GM12878 (cell line): ENCODE measurements around the gene TPRN. TPM values are rescaled to one million over a fixed set of nuclear protein-coding genes. Genes with fewer than 3 reads are reported as not detected.
"Not testable (repeated sequence)": the region's sequence is repeated elsewhere in the genome, so short reads cannot be mapped to it uniquely, and the experiment has no call there.

Experiments
- ATAC-seq: fragments of 200-7000 bp; cut with Tn5 transposase; 3 replicates; pipeline ENCODE4 v1.9.1; 2020; ENCODE audit warnings: mild to moderate bottlenecking, moderate library complexity
- BruUV-seq: library from RNA; stranded (reverse); fragments of 400-500 nt; replicated peaks from 2 replicates; lab custom pipeline; 2021; lab: Mats Ljungman, UMichigan
- CTCF ChIA-PET: fragments of 300-600 bp; sonication (Branson Sonifier 250); formaldehyde crosslinking; extraction: SDS; loops from one replicate; lab custom pipeline; 2021; ENCODE audit warnings: inconsistent platforms; lab: Yijun Ruan, JAX
- POLR2A ChIA-PET: fragments of 350-600 bp; formaldehyde crosslinking; extraction: SDS; loops from one replicate; lab custom pipeline; 2021; ENCODE audit warnings: inconsistent platforms; lab: Charles Lee
- RAD21 ChIA-PET: fragments of 300-600 bp; sonication (Branson Sonifier 250); formaldehyde crosslinking; loops from one replicate; lab custom pipeline; 2023; ENCODE audit warnings: antibody characterized with exemption; ENCODE audit not compliant: unreplicated experiment; lab: Charles Lee
- SMC1A ChIA-PET: fragments of 300-600 bp; sonication (Branson Sonifier 250); formaldehyde crosslinking; loops from one replicate; lab custom pipeline; 2023; ENCODE audit not compliant: unreplicated experiment, uncharacterized antibody; lab: Charles Lee
- DNase-seq: peaks from one replicate; pipeline ENCODE4 v3.0.0-alpha.2; 2011; ENCODE audit warnings: low read depth, low spot score
- FAIRE-seq: peaks from 3 replicates; lab custom pipeline; 2011; peaks lifted over from hg19 to GRCh38; lab: Jason Lieb, UNC
- H2AFZ ChIP-seq: 2 replicates; pipeline ENCODE4 v1.6.0; 2011; ENCODE audit warnings: low read depth, low read length, control low read depth; ENCODE audit not compliant: control insufficient read depth
- H3K27ac ChIP-seq: 2 replicates; pipeline ENCODE4 v1.5.1; 2011; ENCODE audit warnings: control low read depth; ENCODE audit not compliant: control insufficient read depth, insufficient read depth
- H3K27me3 ChIP-seq, 2 experiments: replicated peaks in 1 of 2; 2 replicates each; pipeline versions ENCODE4 v1.6.0 to v1.6.1; 2011; ENCODE audit warnings: low read length in 1 of 2; ENCODE audit not compliant: control insufficient read depth in 2 of 2, insufficient read depth in 2 of 2
- H3K36me3 ChIP-seq, 2 experiments: 2 replicates each; pipeline ENCODE4 v1.5.1; 2011; ENCODE audit warnings: low read length in 1 of 2; ENCODE audit not compliant: control insufficient read depth in 2 of 2, insufficient read depth in 2 of 2
- H3K4me1 ChIP-seq: 2 replicates; pipeline ENCODE4 v1.6.1; 2011; ENCODE audit warnings: mild to moderate bottlenecking, low read length, moderate library complexity, mixed read lengths; ENCODE audit not compliant: control insufficient read depth, insufficient read depth
- H3K4me2 ChIP-seq: 2 replicates; pipeline ENCODE4 v1.6.0; 2011; ENCODE audit warnings: control low read depth; ENCODE audit not compliant: control insufficient read depth, insufficient read depth
- H3K4me3 ChIP-seq: fragments of 200-600 bp; sonication (generic); 2 replicates; pipeline ENCODE4 v1.5.1; 2016
- H3K79me2 ChIP-seq: 2 replicates; pipeline ENCODE4 v1.6.0; 2011; ENCODE audit warnings: low read length; ENCODE audit not compliant: control insufficient read depth, insufficient read depth
- H3K9ac ChIP-seq: 2 replicates; pipeline ENCODE4 v1.8.0; 2011; ENCODE audit warnings: low read length, control low read depth, mixed read lengths; ENCODE audit not compliant: control insufficient read depth, insufficient read depth
- H3K9me3 ChIP-seq: replicated peaks from 3 replicates; pipeline ENCODE4 v1.5.1; 2011; ENCODE audit warnings: mild to moderate bottlenecking, low read length; ENCODE audit not compliant: control insufficient read depth, insufficient read depth
- H4K20me1 ChIP-seq: 2 replicates; pipeline ENCODE4 v1.6.0; 2011; ENCODE audit not compliant: control insufficient read depth, insufficient read depth
- CHD1 ChIP-seq: IDR thresholded peaks from 2 replicates; pipeline ENCODE4 v1.6.1; 2012; ENCODE audit warnings: low read depth, low read length, improper control_type of control experiment
- MTA2 ChIP-seq: fragments of 450-650 bp; IDR thresholded peaks from 2 replicates; pipeline ENCODE4 v1.6.1; 2016; ENCODE audit warnings: low read depth, mild to moderate bottlenecking, moderate library complexity
- NR2F1 ChIP-seq: fragments of 450-650 bp; conservative IDR thresholded peaks from 2 replicates; pipeline ENCODE4 v1.6.1; 2017; ENCODE audit warnings: mild to moderate bottlenecking
- POLR2AphosphoS5 ChIP-seq: IDR thresholded peaks from 2 replicates; pipeline ENCODE4 v1.6.1; 2011; ENCODE audit warnings: mild to moderate bottlenecking, low read length, inconsistent platforms
- RBBP5 ChIP-seq: fragments of 200-600 bp; sonication (generic); conservative IDR thresholded peaks from 2 replicates; pipeline ENCODE4 v1.6.1; 2016
- SMAD5 ChIP-seq: IDR thresholded peaks from 2 replicates; pipeline ENCODE4 v1.6.1; 2016; ENCODE audit warnings: antibody characterized with exemption, low read depth
- STAT1 ChIP-seq: fragments of 450-650 bp; conservative IDR thresholded peaks from 2 replicates; pipeline ENCODE4 v1.6.1; 2014; ENCODE audit warnings: antibody characterized with exemption, mild to moderate bottlenecking
- TBL1XR1 ChIP-seq: IDR thresholded peaks from 2 replicates; pipeline ENCODE4 v1.6.1; 2012; ENCODE audit warnings: low read depth, low read length, improper control_type of control experiment
- ZNF24 ChIP-seq: fragments of 450-650 bp; IDR thresholded peaks from 2 replicates; pipeline ENCODE4 v1.6.1; 2017; ENCODE audit warnings: antibody characterized with exemption, mild to moderate bottlenecking
- WGBS: methylation state at CpG from one replicate; pipeline ENCODE4 v1.1.6; 2016; ENCODE audit warnings: low lambda C conversion rate; ENCODE audit not compliant: insufficient replicate concordance, insufficient coverage; ENCODE audit errors: missing lambda C conversion rate; 5-methylcytosine and 5-hydroxymethylcytosine counted together
- in situ Hi-C: fragments of 300-500 bp; cut with MboI; formaldehyde crosslinking; loops from 9 replicates; pipeline ENCODE4 v1.14.3; 2018; ENCODE audit warnings: mixed read lengths
- intact Hi-C: fragments of 100-400 bp; cut with micrococcal nuclease; formaldehyde crosslinking; loops from one replicate; pipeline ENCODE4 v1.14.2; 2022; ENCODE audit not compliant: unreplicated experiment
- polyA plus RNA-seq, 11 experiments: library from polyadenylated mRNA; depleted of rRNA in 4 of 11; unstranded in 6 of 11; stranded (reverse) in 5 of 11; fragments of >200 nt; fragmentation: Nextera tagmentation in 4 of 11; fragmentation: Illumina TruSeq in 1 of 11; extraction: Ambion mirVana in 4 of 11; extraction: Trizol in 1 of 11; gene quantifications; 1 replicate in 1 of 11; 2 replicates in 10 of 11; pipeline versions ENCODE4 v1.2.1 to v1.2.3, GENCODE V29; 2011 to 2016; ENCODE audit warnings: inconsistent platforms in 2 of 11, missing spikeins in 2 of 11, low read depth in 1 of 11
- total RNA-seq, 4 experiments: library from RNA; depleted of rRNA in 3 of 4; stranded (reverse); fragments of >200 nt in 3 of 4; fragmentation: Illumina TruSeq in 1 of 4; extraction: Trizol in 1 of 4; gene quantifications; 2 replicates each; pipeline versions ENCODE4 v1.2.1 to v1.2.3, GENCODE V29; 2013 to 2021
- TF ChIP-seq, protein P1 (sequence below): IDR thresholded peaks from 2 replicates; pipeline ENCODE4 v1.6.1; 2011; ENCODE audit warnings: low read depth, mild to moderate bottlenecking, low read length, moderate library complexity, borderline replicate concordance; ENCODE audit errors: extremely low read depth
- TF ChIP-seq, protein P2 (sequence below): fragments of 450-650 bp; IDR thresholded peaks from 2 replicates; pipeline ENCODE4 v1.6.1; 2016; ENCODE audit warnings: mild to moderate bottlenecking

Gene TPRN
- total and polyA plus RNA-seq, 10 of the 15 experiments (the other 5 are each of a cell fraction or from before 2014, with no cell fraction given) = 0.18 to 19.5 (median 3.1) TPM

DNA sequence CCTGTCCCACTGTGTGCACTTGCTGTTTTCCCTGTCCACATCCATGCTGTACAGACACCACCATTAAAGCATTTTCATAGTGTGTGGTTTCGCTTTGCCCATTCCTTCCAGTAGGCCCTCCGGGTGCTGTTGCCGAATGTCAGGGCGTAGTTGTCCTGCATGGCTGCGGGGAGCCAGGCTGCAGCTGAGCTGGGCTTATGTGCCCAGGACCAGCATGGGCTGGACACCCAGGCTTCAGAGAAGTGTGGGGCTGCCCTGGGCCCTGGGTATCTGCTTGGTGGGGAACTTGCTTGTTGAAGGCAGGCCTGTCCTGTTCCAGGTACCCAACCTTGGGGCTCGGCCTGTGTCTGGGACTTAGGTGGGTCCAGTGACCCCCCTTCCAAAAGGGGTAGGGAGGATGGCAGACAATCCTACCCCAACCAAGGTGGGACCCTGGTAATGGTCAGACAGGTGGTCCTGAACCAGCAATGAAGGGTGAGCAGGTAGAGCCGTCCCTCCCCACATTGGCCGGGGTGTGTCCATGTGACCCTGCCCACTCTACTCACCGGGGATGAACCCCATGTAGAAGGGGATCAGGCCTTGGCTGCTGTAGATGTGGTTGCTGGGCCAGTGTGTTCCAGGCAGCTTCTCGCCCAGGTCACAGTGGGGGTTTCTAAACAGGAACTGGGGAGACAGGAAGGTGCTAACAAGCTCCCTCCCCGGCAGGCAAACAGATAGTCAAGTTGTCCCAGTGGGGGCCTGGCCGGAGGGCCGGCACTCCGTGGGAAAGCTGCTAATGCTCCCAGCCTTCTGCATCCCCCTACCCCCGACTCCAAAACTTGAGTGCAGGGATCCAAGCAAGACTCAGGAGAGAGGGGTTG lies 43.3 kb upstream of the TPRN start (continued):
- TF ChIP-seq, protein P1, sequence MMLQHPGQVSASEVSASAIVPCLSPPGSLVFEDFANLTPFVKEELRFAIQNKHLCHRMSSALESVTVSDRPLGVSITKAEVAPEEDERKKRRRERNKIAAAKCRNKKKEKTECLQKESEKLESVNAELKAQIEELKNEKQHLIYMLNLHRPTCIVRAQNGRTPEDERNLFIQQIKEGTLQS = no peak
- TF ChIP-seq TBL1XR1 = no peak
- no peak for TF ChIP-seq RBBP5
- no peak for TF ChIP-seq MTA2
- TF ChIP-seq SMAD5 = peak; percentile 55; the same call in 1 of the 2 replicates
- peak; percentile 74 for TF ChIP-seq POLR2AphosphoS5
- TF ChIP-seq STAT1 = no peak
- no peak for TF ChIP-seq ZNF24
- TF ChIP-seq CHD1 = no peak
- no peak for TF ChIP-seq NR2F1
- TF ChIP-seq, protein P2, sequence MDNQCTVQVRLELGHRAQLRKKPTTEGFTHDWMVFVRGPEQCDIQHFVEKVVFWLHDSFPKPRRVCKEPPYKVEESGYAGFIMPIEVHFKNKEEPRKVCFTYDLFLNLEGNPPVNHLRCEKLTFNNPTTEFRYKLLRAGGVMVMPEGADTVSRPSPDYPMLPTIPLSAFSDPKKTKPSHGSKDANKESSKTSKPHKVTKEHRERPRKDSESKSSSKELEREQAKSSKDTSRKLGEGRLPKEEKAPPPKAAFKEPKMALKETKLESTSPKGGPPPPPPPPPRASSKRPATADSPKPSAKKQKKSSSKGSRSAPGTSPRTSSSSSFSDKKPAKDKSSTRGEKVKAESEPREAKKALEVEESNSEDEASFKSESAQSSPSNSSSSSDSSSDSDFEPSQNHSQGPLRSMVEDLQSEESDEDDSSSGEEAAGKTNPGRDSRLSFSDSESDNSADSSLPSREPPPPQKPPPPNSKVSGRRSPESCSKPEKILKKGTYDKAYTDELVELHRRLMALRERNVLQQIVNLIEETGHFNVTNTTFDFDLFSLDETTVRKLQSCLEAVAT = no peak

DNA sequence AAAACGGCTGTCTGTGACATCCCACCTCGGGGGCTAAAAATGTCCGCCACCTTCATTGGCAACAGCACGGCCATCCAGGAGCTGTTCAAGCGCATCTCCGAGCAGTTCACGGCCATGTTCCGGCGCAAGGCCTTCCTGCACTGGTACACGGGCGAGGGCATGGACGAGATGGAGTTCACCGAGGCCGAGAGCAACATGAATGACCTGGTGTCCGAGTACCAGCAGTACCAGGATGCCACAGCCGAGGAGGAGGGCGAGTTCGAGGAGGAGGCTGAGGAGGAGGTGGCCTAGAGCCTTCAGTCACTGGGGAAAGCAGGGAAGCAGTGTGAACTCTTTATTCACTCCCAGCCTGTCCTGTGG lies 42.7 kb upstream of the TPRN start:
- FAIRE-seq = not testable (repeated sequence)
- BruUV-seq = TSS peak; percentile 83
- H3K79me2 ChIP-seq = peaks cover 30% of the 10 kb centered on the region

More for the DNA sequence above, 42.7 kb upstream of the TPRN start:
- intact Hi-C loops, RAD21 ChIA-PET, H4K20me1 ChIP-seq, H3K9ac ChIP-seq, H3K4me3 ChIP-seq, H2AFZ ChIP-seq, DNase-seq, SMC1A ChIA-PET, H3K27me3 ChIP-seq, CTCF ChIA-PET, H3K27ac ChIP-seq, H3K9me3 ChIP-seq, in situ Hi-C loops, ATAC-seq: not testable (repeated sequence)
- Histone ChIP-seq H3K4me2 (peak overlapping the region; percentile 91; the same call in 1 of the 2 replicates), H3K36me3 (peaks cover 8 to 14% of the 10 kb centered on the region in 2 experiments), H3K4me1 (peaks cover 27% of the 10 kb centered on the region)
- POLR2A ChIA-PET = interaction anchor here (0.6 to 9.2 kb wide), 7 partner anchors 12 to 165 kb away, joined by 3 to 112 read pairs (median 4); partner anchors contain the start of genes NELFB and TOR4A
- 82% methylated on average over 18 of the region's 18 CpGs for WGBS
